HG02840 (cell line): ENCODE data around the gene CHP2.
"Not testable (repeated sequence)": the region's sequence is repeated elsewhere in the genome, so short reads cannot be mapped to it uniquely, and the experiment has no call there.

ENCODE experiments used
- ATAC-seq: cut with Tn5 transposase; IDR thresholded peaks from one replicate; pipeline ENCODE4 v1.9.1; 2021; ENCODE audit warnings: mild to moderate bottlenecking, moderate library complexity, moderate number of reproducible peaks; ENCODE audit not compliant: unreplicated experiment, low FRiP score

The CHP2 gene

GRCh38 chr16:23742766-23743165 is 12.1 kb upstream of the CHP2 start:
- no peak for ATAC-seq

DNA sequence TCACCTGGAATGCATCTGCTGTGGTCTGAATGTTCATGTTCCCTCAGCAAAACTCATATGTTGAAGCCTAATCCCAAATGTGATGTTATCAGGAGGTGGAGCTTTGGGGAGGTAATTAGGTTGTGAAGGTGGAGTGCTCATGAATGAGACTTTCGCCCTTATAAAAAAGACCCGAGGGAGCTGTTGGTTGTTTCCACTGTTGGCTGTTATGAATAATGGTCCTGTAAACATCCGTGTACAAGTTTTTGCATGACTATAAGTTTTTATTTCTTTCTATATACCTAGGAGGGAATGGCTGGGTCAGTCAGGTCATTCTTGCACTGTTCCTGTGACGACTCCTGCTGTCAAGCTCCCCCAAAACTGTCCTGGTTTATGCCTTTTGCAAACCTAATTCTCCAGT is 9.6 kb upstream of the CHP2 start:
- no peak for ATAC-seq

DNA sequence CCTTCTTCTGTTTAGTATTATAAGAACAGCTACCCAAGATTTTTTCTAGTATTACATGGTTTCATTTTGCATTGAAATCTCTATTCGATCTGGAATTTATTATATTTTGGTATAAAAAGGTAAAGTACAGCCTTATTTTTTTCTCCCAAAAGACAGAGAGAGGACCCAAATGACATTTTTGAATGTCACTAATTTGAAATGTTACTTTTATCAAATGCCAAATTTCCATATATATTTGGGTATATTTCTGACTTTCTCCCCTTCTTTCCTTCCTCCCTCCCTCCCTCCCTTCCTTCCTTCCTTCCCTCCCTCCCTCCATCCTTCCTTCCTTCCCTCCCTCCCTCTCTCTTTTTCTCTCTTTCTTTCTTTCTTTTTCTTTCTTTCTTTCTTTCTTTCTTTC is 6.2 kb upstream of the CHP2 start:
- no peak for ATAC-seq

- ATAC-seq: not testable (repeated sequence)
Measured at GRCh38 chr16:23751053-23751452, 3.8 kb upstream of the CHP2 start.

DNA sequence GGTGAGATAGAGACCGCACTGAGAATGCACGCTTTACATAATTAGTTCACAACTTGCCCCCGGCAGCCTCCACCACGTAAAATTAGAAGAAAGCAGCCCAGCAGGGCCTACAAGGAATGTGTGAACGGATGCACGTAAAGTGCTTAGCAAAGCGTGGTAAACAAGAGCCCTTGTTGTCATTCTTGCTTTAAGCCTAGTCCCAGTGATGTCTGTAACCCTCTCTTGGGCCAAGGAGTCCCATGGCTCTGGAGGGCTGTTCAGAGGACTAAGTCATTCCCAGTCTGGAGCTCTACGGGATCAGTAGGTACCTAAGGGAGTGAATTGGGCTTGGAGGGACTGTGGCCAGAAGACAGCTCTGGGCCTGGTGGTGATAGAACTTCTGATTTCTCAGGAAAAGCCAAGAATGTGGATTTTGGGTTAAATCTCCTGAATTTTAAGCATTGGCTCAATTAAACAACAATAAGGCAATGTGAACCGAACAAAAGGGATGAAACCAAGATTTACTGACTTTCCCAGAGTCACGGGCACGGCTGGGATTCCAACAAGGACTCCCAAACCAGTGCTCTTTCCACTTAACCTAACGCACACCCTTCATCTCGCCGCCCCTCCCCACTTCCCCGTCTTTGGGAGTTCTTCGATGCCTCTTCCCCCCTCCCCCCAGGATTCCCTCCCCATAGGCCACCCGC is 775 bp upstream of the CHP2 start:
- ATAC-seq: no peak

GRCh38 chr16:23755484-23755809 is 621 bp downstream of the CHP2 start:
- no peak for ATAC-seq

- no peak for ATAC-seq
Measured at GRCh38 chr16:23757116-23757515, 2.3 kb downstream of the CHP2 start.

GRCh38 chr16:23757937-23758619 is 3.3 kb downstream of the CHP2 start:
- no peak for ATAC-seq

DNA sequence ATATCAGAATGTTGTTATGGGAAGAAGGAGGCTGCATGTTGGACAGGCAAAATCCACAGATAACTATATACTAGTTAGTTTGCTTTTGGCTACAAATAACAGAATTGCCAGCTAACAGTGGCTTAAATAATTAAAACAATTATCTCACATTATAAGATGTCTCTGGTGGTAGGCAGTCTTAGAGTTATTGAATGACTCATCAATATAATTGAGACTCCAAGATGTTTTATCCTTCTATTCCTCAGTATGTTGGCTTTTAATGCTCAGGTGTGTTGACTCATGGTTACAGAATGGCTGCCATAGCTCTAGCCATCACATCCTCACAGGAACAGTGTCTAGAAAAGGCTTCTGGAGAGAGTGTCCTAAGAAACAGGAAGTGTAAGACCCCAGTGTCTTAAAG is 11.1 kb downstream of the CHP2 start:
- ATAC-seq: no peak

DNA sequence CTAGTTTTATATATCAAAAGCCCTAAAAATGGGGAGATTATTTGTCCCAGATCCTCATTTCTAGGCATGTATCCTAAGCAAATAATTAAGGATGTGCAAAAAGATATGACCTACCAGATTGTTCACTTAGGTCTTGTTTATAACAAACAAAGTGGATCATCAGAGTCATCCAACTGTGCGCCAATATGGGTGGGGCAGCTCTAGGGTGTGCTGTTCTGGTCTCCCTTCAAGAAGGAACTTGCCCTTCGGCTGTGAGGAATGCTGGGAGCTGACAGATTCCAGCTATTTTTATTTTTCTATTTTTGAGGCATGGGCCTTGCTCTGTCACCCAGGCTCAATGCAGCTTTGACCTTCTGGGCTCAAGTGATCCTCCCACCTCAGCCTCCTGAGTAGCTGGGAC is 13.8 kb downstream of the CHP2 start:
- no peak for ATAC-seq

DNA sequence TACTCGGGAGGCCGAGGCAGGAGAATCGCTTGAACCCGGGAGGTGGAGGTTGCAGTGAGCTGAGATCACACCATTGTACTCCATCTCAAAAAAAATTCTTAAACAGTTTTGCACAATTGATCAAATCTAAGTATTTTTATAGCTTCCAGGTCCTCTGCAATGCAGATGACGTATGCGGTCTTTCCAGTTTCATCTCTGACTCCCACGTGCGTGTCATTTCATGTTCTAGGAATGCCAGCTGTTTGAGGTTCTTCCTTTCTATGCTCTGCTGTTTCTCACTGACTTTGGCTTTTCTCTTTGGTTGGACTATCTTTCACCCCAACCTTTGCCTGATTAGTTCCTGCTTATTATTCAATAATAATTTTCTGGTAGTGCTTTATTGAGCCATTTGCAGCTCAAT is 16.2 kb downstream of the CHP2 start:
- no peak for ATAC-seq

GRCh38 chr16:23771642-23772041 is 16.8 kb downstream of the CHP2 start:
- ATAC-seq: no peak

GRCh38 chr16:23773339-23773738 is 18.5 kb downstream of the CHP2 start:
- no peak for ATAC-seq

GRCh38 chr16:23781176-23781575 is 26.4 kb downstream of the CHP2 start:
- no peak for ATAC-seq

DNA sequence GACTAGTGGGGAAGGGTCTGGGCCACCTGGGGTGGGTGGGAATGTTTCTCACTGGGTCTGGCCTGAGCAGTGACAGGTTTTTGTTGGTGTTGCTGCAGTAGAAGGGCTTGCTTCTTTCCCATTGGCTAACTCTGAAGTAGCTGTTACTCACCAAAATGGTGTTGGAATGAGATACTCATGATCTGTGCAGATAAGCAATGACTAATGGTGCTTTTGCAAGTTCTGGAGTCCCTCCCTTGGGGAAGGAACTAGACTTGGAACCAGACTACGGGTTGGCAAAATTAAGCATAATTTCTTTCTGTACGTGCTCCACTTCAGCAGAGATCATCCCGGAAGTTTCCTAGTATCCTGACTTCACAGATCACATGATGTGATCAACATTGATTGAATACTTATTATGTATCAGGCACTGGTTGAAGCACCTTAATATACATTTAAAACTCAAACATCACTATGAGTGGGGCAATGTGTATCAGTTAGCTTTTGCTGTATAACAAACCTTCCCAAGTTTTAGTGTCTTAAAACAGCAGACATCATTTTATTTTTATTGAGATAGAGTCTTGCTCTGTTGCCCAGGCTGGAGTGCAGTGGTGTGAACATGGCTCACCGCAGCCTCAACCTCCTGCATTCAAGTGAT is 30.1 kb downstream of the CHP2 start:
- ATAC-seq: no peak

- no peak for ATAC-seq
Measured at GRCh38 chr16:23785842-23786241, 31.0 kb downstream of the CHP2 start.

DNA sequence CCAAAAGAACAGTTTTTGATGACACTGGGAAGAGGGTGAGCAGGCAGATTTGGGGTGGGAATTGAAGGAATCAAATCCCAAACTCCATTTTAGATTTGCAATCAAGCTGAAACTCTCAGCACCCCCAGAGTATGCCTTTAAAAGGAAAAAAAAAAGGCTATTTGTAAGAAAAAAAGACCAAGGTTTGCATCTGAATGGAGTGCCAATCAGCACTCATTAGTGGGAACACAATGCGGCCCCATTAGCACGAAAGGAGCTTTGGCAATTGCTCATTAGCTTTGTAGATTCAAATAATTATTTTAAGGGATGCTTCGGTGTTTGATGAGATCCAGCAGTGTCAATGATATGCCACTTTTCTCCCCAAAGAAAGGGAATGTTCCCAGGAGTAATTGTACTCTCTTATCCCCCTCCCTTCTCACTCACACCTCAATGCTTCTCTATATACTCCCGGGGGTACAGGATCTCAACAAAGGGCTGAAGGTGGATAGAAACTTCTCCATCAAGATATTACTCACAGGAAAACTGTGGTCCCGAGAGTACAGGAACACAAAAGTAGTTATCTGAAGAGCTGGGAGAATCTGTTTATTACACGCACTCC is 32.2 kb downstream of the CHP2 start:
- no peak for ATAC-seq

- ATAC-seq: no peak
Measured at GRCh38 chr16:23788685-23789084, 33.9 kb downstream of the CHP2 start.

DNA sequence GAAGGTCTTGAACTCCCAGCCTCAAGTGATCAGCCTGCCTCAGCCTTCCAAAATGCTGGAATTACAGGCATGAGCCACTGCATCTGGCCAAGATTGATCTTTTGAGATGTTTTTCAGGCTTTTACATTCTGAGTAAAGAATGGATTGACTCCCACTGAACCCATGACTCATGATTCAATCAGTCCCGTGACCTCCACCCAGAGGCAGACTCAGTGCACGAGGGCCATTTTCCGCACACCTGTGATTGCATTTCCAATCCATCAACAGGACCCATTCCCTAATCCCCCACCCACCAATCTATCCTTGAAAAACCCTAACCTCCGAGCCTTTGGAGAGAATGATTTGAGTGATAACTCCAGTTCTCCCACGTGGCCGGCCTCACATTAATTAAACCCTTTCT is 40.6 kb downstream of the CHP2 start:
- no peak for ATAC-seq

DNA sequence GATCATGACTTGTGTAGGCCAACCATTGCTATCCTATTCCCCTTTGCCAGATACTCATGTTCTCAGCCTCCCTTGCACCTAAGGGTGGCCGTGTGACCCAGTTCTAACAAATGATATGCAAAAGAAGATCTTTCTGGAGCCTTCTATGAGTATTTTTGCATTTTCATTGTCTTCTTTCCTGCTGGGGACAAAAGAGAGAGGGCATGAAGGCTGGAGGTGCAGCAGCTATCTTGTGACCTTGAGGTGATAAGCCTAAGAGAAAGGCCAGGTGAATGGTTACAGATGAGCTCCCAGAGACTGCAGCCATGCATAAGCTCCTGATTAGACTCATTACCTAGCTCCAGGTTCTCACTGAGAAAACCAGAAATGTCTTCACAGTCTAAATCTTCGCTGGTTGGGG is 42.1 kb downstream of the CHP2 start:
- no peak for ATAC-seq

GRCh38 chr16:23801378-23801777 is 46.6 kb downstream of the CHP2 start:
- ATAC-seq: no peak

- ATAC-seq: no peak
Measured at GRCh38 chr16:23802776-23803175, 48.0 kb downstream of the CHP2 start.
